Measurements from ENCODE around the gene HMCN1.

GRCh38 chr1:185696422-185697150, 37.6 kb upstream of the HMCN1 start:
- TF ChIP-seq ZNF274 (IDR thresholded peaks at IDR 0.05; ENCODE audit: low read depth, low read length) (no peak), SUZ12 (IDR thresholded peaks at IDR 0.05; ENCODE audit: extremely low read depth, insufficient read depth, insufficient read length) (no peak)

Measured in NT2/D1 (cell line).